H1 (cell line): ENCODE results near the gene KDM6A.

Source experiments
- CTCF ChIP-seq, 3 experiments: IDR thresholded peaks; 1 replicate in 2 of 3; 2 replicates in 1 of 3; pipeline versions ENCODE4 v1.5.1 to v1.6.1; 2011; ENCODE audit warnings: low read length in 3 of 3, mild to moderate bottlenecking in 3 of 3, inconsistent platforms in 2 of 3, low read depth in 1 of 3, moderate library complexity in 1 of 3; ENCODE audit not compliant: insufficient read depth in 1 of 3; ENCODE audit errors: control extremely low read depth in 1 of 3
- KDM4A ChIP-seq: IDR thresholded peaks from one replicate; pipeline ENCODE4 v1.7.1; 2012; ENCODE audit warnings: low read depth, mild to moderate bottlenecking, moderate library complexity, low read length, inconsistent platforms; ENCODE audit not compliant: severe bottlenecking
- POLR2AphosphoS5 ChIP-seq: IDR thresholded peaks from 2 replicates; pipeline ENCODE4 v1.6.1; 2011; ENCODE audit warnings: low read depth, low read length
- RAD21 ChIP-seq, 2 experiments: IDR thresholded peaks in 1 of 2; conservative IDR thresholded peaks in 1 of 2; 2 replicates each; pipeline ENCODE4 v1.6.1; 2011; ENCODE audit warnings: low read depth in 2 of 2, low read length in 2 of 2, improper control_type of control experiment in 1 of 2, inconsistent platforms in 1 of 2, mild to moderate bottlenecking in 1 of 2, moderate library complexity in 1 of 2
- RBBP5 ChIP-seq: IDR thresholded peaks from 2 replicates; pipeline ENCODE4 v1.7.1; 2012; ENCODE audit warnings: low read depth, mild to moderate bottlenecking, inconsistent platforms, low read length, moderate library complexity, borderline replicate concordance
- RNF2 ChIP-seq: fragments of 200-900, 300-1000 bp; sonication (generic); IDR thresholded peaks from 2 replicates; pipeline ENCODE4 v1.7.1; 2016; ENCODE audit warnings: borderline replicate concordance, low read depth, mild to moderate bottlenecking, antibody characterized with exemption, low read length; ENCODE audit not compliant: poor library complexity, severe bottlenecking; ENCODE audit errors: missing control alignments

- TF ChIP-seq RAD21 (IDR thresholded peaks at IDR 0.05 in 1 of 2, conservative IDR thresholded peaks at IDR 0.05 in 1 of 2; ENCODE audit: low read depth in 2 of 2, low read length in 2 of 2) (no peak), KDM4A (no peak), RBBP5 (no peak), RNF2 (no peak), POLR2AphosphoS5 (no peak), CTCF (IDR thresholded peaks at IDR 0.05; ENCODE audit: control extremely low read depth in 1 of 3, insufficient read depth in 1 of 3, low read depth in 1 of 3, low read length in 3 of 3) (no peak)
These were observed 119.8 kb downstream of the KDM6A start for GRCh38 chrX:44992775-44993174.
